Stimulated activated naive CD4-positive, alpha-beta T cell (primary cell): Measurements from ENCODE around the gene COL28A1.

Experiments
- DNase-seq, 6 experiments: peaks; one replicate each; lab custom pipeline; 2025; lab: John Stamatoyannopoulos, UW

The COL28A1 gene

DNA sequence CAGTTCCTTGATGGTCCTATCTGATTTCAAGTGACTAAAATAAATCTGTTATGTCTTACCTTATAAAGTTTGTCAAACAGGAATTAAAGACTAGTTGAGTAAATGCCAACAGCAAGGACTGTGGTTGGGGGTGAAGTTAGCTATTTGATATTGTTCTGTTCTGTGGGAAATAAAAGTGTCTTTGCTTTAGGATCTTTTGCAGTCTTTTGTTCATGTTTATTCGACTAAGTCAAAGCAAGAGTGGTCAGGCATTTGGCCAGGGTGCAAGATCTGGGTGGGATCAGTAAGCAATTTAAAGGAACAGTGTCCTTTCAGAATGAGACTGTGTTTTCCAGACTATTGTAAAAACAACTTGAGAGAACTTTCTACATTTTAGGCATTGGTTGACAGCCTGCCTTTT lies at the start of gene COL28A1:
COL28A1 (minus strand) TSS at position 183 of the 400 bp plus-strand sequence. CDS start 2,998 bp downstream, outside the sequence.
- no peak for DNase-seq

- DNase-seq = no peak
Observed at GRCh38 chr7:7584653-7585052, 49.0 kb upstream of the COL28A1 start.

DNA sequence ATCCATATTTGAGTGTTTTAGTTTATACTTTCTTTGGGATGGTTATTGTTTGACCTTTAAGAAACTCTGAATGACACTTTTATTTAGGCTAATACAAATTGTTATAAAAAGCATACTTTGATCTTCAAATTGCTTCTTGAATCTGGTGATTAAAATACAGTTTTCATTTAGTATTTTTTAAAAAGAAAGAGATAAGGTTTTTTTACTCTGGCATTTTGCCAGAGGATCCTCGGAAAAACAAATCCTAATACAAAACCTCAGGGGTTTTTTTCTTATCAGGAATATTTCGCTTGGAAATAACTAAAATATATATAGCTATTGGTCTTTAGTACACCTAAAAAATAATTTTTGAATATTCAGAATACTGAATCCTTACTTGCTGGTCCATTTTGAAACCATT lies 48.1 kb upstream of the COL28A1 start:
- no peak for DNase-seq

- no peak for DNase-seq
Observed at GRCh38 chr7:7582596-7582995, 46.9 kb upstream of the COL28A1 start.

- DNase-seq = no peak
Observed at GRCh38 chr7:7581531-7582179, 46.0 kb upstream of the COL28A1 start.

- DNase-seq = no peak
Observed at GRCh38 chr7:7579638-7580037, 44.0 kb upstream of the COL28A1 start.

GRCh38 chr7:7577888-7578287 lies 42.2 kb upstream of the COL28A1 start:
- DNase-seq = no peak

DNA sequence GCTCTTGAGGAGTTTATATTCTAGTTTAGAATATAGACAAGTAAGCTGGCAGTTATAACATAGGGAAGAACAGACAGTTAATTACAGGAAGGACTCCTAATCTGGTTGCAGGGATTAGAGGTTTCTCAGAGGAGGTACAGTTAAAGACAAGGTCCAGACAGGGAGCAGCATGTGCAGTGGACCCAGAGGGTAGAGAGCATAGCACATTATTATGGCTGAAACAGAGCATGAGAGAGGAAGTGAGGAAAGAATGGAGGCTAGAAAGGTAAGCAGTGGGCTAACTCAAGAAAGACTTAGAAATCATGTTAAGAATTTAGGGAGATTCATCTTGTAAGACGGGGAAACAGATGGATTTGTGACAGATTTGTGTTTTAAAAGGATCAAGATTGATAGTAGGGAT lies 40.7 kb upstream of the COL28A1 start:
- DNase-seq = no peak

DNA sequence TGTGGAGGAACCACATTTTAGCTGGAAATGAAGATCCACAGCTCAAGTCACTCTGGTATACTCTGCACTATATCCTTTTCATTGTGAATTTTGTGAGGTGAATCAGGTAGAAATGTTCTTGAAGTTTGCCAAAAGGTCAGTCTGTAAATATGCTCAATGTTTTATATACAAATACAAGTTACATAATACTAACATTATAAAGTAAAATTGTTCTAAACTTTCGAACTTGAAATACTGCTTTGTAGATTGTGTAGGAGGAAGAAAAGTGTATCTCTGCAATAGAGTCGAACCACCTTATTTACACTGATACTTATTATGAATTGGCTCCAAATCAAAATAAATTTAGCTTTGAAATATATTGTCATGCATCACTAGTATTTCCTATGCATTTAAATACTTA lies 38.0 kb upstream of the COL28A1 start:
- DNase-seq = no peak

GRCh38 chr7:7570584-7570983 lies 34.9 kb upstream of the COL28A1 start:
- DNase-seq = peak in 1 of 6 experiments; percentile 4

DNA sequence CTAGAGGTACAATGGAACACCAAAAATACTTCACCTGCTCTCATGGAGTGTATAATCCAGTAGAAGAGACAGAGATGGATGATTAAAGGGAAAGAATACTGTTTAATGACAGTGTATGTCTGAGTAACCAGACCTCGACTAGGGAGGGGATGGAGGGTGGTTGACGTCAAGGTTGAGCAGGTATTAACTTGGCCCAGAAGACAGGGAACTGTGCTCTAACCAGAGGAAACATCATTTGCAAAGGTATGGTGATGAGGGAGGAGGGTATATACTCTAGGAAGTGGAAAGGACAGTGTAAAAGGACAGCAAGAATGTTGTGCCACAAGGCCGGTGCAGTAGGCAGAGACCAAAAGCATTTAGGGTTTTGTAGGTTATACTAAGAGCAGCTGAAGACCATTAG lies 33.9 kb upstream of the COL28A1 start:
- no peak for DNase-seq

DNA sequence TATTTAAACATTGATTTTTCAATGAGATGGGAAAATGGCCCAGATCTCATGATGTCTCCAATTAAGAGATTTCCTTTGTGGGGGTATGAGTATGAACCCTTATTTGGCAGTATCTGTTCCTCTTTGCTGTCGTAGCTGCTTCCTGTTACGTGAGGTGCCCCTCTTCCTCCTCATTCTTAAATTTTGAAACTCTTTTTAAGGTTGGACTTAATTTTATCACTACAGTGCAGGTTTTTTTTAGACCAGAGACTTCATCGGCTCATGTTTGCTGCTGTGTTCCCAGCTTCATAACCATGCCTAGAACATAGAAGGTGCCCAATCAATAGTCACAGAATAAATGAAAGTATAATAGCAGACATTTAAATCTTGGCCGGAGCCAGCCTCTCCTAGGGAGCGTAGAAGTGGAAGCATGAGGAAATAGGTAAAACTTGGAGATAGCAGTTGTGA lies 33.4 kb upstream of the COL28A1 start:
- DNase-seq = peak in 3 of 6 experiments; percentile 36 to 45 (median 43)

DNA sequence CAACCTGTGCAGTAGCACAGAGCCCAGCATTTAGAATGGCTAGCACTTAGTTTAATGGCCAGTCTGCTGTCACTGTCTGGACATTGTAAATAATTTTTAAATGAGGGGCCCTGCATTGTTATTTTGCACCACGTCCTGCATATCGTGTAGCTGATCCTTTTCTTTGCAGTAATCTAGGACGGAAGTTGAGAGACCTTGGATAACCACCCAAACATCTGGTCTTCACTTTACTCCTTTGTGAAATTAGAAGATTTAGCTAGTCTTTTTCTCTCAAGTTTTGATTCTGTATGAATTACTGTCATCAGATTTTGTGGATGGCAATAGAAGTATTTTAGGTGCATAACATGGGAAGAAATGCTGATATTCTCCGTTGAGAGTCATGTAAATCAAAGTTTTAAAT lies 32.9 kb upstream of the COL28A1 start:
- no peak for DNase-seq

- DNase-seq = no peak
Observed at GRCh38 chr7:7567898-7568531, 32.3 kb upstream of the COL28A1 start.

DNA sequence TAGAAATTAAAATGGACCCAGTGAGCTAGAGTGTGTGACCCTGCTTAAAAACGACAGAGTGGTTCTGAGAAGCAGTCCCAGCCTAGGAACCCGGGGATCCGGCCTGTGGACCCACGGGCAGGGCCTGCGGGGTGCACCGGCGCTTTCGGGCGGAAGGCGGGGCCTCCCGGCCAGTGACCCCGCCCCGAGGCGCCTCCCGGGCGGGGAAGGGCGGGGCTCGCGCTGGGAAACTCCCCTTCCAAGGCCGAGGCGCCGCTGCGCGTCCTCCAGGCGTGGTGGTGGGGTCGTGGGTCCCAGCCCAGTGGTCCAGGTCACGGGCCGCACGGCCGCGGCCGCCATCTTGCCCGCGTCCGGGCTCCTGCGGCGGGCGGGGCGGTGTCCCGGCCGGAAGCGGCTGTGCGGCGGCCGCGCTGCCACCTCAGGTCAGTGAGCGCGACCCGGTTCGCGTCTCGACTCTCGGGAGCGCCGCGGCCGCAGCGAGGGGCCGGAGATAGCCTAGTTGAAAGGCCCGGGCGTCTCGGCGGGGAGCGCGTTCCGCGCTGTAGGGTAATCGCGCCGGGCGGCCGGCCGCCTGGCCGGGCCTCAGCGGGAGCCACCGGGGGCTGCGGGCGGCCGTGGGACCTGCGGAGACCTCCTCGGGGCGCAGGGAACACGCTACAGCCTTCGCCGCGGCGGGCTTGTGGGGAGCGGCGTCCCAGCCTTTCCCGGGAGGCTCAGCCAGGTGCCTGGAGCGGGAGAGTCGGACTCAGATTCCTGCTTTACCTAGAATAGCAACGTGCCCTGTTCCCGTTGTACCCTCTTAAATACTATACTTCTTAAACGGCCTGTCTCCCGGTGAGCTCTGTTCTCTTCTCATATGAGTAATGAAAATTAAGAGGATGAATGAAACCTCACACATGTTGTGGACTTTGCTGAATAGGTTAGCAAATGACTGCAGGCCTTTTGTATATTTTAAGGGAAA lies 31.3 kb upstream of the COL28A1 start, which contains the start of gene MIOS:
MIOS (plus strand) TSS at position 234 of the 961 bp plus-strand sequence. CDS start 5,592 bp downstream, outside the sequence.
- DNase-seq = peak; percentile 68 to 85 (median 78)

- peak in 2 of 6 experiments; percentile 44 to 49 for DNase-seq
Observed at GRCh38 chr7:7565746-7566650, 30.3 kb upstream of the COL28A1 start.

DNA sequence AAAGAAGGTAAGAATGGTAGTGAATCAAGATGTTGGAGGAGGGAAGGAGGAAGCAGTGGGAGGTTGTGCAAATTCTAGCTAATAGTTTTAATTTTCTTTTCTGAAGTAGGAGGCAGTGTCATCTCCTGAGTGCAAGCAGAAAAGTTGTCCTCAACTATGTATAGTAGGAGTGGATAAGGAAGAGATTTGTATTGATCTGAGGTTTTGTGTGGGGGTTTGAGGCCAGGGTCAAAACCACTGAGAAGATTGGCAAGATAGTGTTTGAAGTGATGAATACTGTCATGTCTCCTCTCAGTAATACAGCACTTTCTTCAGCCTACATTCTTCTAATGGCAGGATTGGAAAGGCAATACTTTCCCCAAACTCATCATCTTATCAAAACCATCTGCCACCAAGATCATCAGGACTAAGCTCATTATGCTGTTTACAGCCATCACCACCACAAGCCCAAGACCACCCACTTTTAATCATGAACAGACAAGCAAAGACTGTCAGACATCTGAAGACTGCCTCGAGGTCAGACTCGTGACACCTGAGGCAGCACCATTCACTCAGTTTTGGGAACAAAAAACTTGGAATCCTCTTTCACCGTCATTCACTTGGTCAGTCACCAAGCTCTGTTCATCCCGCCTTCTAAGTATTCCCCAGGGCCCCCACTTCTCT lies 29.5 kb upstream of the COL28A1 start:
- no peak for DNase-seq

DNA sequence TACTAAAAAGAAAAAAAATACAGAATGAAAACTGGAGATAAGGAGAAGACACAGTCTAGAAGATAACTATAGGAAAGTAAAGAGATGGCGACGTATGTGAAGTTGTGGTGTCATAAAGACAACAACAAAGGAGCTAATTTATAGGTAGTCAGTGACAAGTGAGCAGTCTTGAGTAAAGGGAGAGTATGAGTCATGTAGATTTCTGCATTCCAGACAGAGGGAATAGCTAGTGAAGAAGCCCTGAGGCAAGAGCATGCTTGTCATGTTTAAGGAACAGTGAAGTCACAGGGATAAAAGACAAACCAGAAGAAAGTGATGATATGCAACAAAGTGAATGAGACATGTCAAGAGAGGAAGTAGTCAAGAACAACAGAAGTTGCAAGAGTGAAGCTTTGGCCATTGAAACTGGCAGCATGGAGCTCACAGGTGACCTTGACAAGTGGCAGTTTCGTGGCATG lies 28.7 kb upstream of the COL28A1 start:
- DNase-seq = no peak

DNA sequence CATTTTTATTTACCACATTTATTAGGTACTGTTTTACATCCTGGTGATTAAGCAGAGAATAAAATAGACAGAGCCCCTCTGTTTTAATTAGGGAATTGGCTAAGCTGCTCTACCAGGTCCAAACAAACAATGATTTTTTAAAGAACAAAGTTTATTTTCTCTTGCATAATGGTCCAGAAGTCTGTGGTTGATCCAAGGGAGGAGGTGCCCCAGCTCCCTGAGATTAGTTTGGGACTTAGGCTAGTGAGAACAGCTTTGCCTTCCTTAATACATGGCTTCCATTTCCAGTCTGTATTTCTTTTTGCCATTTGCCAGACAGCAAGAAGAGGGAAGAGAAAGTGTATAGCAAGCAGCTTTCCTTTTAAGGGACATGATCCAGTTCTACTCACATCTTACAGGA lies 28.1 kb upstream of the COL28A1 start:
- no peak for DNase-seq

DNA sequence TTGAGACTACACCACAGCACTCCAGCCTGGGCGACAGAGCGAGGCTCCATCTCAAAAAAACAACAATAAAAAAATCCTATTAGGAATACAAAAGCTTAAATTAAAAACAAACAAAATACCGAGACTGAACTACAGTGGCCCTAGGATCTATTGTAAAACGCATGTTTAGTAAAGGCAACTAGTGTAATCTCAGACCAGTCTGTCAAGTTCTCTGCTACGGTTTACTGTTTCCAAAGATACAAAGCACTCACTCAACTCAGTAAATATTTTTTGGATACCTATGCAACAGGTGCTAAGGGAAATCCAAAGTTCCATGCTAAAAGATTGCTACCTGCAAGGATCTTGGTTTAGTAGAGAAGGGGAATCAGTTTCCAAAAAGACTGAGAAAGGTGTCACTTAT lies 27.6 kb upstream of the COL28A1 start:
- DNase-seq = no peak

DNA sequence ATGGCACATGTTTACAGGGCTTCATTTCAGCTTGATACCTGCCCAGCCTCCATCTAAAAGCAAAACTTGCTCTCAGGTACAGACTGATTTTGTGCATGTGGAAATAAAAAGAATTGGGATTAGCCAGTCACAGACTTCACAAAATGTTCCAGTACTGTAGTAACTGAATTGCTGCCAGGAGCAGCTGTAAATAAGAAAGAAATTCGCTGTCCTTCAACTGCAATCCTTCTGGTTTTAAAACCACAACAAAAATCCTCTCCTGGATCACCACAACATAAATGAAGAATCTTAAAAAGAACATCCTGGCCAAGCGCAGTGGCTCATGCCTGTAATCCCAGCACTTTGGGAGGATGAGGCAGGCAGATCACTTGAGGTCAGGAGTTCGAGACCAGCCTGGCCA lies 27.1 kb upstream of the COL28A1 start:
- DNase-seq = no peak
